Activated CD4-positive, alpha-beta T cell treated with anti-CD3 and anti-CD28 coated beads, Interleukin-10, Interleukin-2, amounts not matched to agents 100 ng/mL and 50 ng/mL, durations not matched to agents 16 hours and 8 hours (primary cell): ENCODE measurements around the gene ST8SIA2.
A peak's percentile ranks its signal among the peaks of the same experiment; 100 is the strongest.

Source experiments
- DNase-seq: peaks from one replicate; pipeline ENCODE4 v3.0.0-alpha.2; 2020

Gene ST8SIA2

GRCh38 chr15:92399271-92399950 lies 5.7 kb downstream of the ST8SIA2 start:
- no peak for DNase-seq

- no peak for DNase-seq
Measured at GRCh38 chr15:92400573-92400972, 6.9 kb downstream of the ST8SIA2 start.

GRCh38 chr15:92400980-92401787 lies 7.5 kb downstream of the ST8SIA2 start:
- DNase-seq: no peak

GRCh38 chr15:92402751-92403150 lies 9.1 kb downstream of the ST8SIA2 start:
- no peak for DNase-seq

GRCh38 chr15:92405942-92406341 lies 12.3 kb downstream of the ST8SIA2 start:
- DNase-seq: no peak

- DNase-seq: no peak
Measured at GRCh38 chr15:92407321-92407720, 13.6 kb downstream of the ST8SIA2 start.

- DNase-seq: no peak
Measured at GRCh38 chr15:92407916-92408315, 14.2 kb downstream of the ST8SIA2 start.

GRCh38 chr15:92409006-92409405 lies 15.3 kb downstream of the ST8SIA2 start:
- DNase-seq: no peak

- no peak for DNase-seq
Measured at GRCh38 chr15:92409521-92409920, 15.8 kb downstream of the ST8SIA2 start.

GRCh38 chr15:92410537-92410936 lies 16.9 kb downstream of the ST8SIA2 start:
- DNase-seq: no peak

- DNase-seq: no peak
Measured at GRCh38 chr15:92411256-92411655, 17.6 kb downstream of the ST8SIA2 start.

- DNase-seq: no peak
Measured at GRCh38 chr15:92413510-92413909, 19.8 kb downstream of the ST8SIA2 start.

GRCh38 chr15:92415639-92416297 lies 22.1 kb downstream of the ST8SIA2 start:
- DNase-seq: no peak

GRCh38 chr15:92416557-92416956 lies 22.9 kb downstream of the ST8SIA2 start:
- no peak for DNase-seq

- no peak for DNase-seq
Measured at GRCh38 chr15:92417716-92418115, 24.0 kb downstream of the ST8SIA2 start.

GRCh38 chr15:92418864-92419263 lies 25.2 kb downstream of the ST8SIA2 start:
- DNase-seq: no peak

GRCh38 chr15:92421976-92422375 lies 28.3 kb downstream of the ST8SIA2 start:
- no peak for DNase-seq

GRCh38 chr15:92425578-92426225 lies 32.0 kb downstream of the ST8SIA2 start:
- DNase-seq: no peak

GRCh38 chr15:92429378-92430068 lies 35.8 kb downstream of the ST8SIA2 start:
- DNase-seq: peak; percentile 16

GRCh38 chr15:92430069-92430440 lies 36.4 kb downstream of the ST8SIA2 start:
- DNase-seq: no peak

- DNase-seq: no peak
Measured at GRCh38 chr15:92435145-92435544, 41.5 kb downstream of the ST8SIA2 start.

GRCh38 chr15:92438471-92438870 lies 44.8 kb downstream of the ST8SIA2 start:
- DNase-seq: no peak

- DNase-seq: no peak
Measured at GRCh38 chr15:92443381-92443780, 49.7 kb downstream of the ST8SIA2 start.
